ENCODE data around the gene RASGRP2. TPM values are rescaled to one million over a fixed set of nuclear protein-coding genes. Genes with fewer than 3 reads are reported as not detected.
"Not testable (repeated sequence)": the region's sequence is repeated elsewhere in the genome, so short reads cannot be mapped to it uniquely, and the experiment has no call there.

RASGRP2 gene
- total RNA-seq, 1 experiment from 2014 or later: not detected

GRCh38 chr11:64718084-64718779, 25.7 kb downstream of the RASGRP2 start:
- Histone ChIP-seq H3K4me3 (no peak overlapping the region), H3K9me3 (no peaks in the 10 kb centered on the region), H3K27me3 (peaks cover 19% of the 10 kb centered on the region), H3K36me3 (no peaks in the 10 kb centered on the region)
- DNase-seq: no peak

GRCh38 chr11:64717268-64717578, 26.7 kb downstream of the RASGRP2 start:
- Histone ChIP-seq H3K27me3 (peaks cover 20% of the 10 kb centered on the region), H3K9me3 (no peaks in the 10 kb centered on the region), H3K4me3 (no peak overlapping the region), H3K36me3 (no peaks in the 10 kb centered on the region)
- DNase-seq: no peak

- Histone ChIP-seq H3K9me3 (no peaks in the 10 kb centered on the region), H3K36me3 (no peaks in the 10 kb centered on the region), H3K27me3 (peaks cover 18% of the 10 kb centered on the region), H3K4me3 (no peak overlapping the region)
- DNase-seq: no peak
Measured at GRCh38 chr11:64716473-64717267, 27.3 kb downstream of the RASGRP2 start.

GRCh38 chr11:64715756-64716472, 28.0 kb downstream of the RASGRP2 start:
- H3K36me3 ChIP-seq: no peaks in the 10 kb centered on the region
- H3K9me3 ChIP-seq: no peaks in the 10 kb centered on the region
- peaks cover 16% of the 10 kb centered on the region for H3K27me3 ChIP-seq
- DNase-seq: no peak
- H3K4me3 ChIP-seq: no peak overlapping the region

DNA sequence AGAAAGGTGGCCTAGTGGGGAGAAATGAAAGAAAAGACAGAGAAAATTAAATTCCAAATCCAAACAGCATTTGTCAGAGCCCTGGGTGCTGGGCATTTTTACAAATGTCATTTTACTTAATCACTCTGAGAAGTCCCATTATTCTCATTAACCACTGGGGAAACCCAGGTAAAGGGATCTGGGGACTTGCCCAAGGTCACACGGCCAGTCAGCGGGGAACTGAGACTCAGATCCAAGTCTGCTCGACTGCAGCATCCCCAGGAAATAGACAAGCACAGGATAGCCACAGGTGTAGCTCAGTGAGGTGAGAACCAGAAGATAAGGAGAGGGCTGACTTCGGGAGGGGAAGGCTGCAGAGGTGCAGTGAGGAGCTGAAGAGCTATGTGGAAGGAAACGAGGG, 28.8 kb downstream of the RASGRP2 start:
- Histone ChIP-seq H3K4me3 (no peak overlapping the region), H3K36me3 (no peaks in the 10 kb centered on the region), H3K9me3 (no peaks in the 10 kb centered on the region), H3K27me3 (peaks cover 16% of the 10 kb centered on the region)
- DNase-seq: no peak

DNA sequence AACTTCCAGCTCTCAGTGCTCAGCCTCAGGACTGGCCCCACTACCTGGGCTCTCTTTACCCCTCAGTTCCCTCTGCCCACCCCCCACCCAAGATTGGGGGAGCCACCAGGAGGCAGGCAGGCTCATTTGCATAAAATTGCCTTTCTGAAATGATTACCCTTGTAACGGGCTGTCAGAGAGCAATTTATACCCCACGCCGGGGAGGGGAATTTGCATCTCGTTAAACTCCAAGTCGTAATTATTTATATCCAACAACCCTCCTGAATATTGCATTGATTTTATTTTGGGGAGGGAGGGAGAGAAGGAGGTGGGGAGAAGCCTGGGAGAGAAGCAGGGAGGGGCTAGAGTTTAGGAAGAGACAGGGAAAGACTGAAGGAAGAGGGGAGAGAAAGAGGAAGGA, 29.3 kb downstream of the RASGRP2 start:
- no peak overlapping the region for H3K4me3 ChIP-seq
- H3K27me3 ChIP-seq: peaks cover 16% of the 10 kb centered on the region
- H3K36me3 ChIP-seq: no peaks in the 10 kb centered on the region
- DNase-seq: no peak
- H3K9me3 ChIP-seq: no peaks in the 10 kb centered on the region

DNA sequence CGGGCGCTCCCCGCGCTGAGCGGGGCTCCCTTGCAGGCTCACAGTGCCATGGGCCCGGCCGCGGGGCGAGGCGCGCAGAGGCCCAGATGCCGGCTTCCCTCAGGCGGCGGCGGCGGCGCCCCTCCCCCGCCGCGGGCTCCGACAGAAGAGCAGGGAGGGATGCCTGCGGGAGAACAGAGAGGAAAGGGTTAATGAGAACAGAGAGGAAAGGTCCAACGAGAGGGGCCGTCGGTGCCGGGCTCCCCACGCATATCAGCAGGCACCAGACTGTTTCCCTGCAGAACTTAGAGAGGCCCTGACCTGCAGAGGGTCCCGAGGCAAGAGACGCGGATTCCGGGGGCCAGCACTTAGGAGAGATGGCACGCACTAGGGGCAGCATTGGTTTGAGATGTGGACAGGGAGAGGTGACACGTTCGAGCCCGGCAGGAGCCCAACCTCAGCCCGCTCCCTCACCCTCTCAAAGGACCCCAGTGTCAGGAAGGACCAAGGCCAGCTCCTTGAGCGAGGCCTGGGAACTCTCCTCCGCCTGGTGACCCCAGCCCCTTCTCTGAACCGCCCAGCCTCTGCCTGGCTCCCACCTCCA, 30.1 kb downstream of the RASGRP2 start:
- no peaks in the 10 kb centered on the region for H3K9me3 ChIP-seq
- H3K4me3 ChIP-seq: no peak overlapping the region
- no peaks in the 10 kb centered on the region for H3K36me3 ChIP-seq
- no peak for DNase-seq
- H3K27me3 ChIP-seq: peaks cover 16% of the 10 kb centered on the region

DNA sequence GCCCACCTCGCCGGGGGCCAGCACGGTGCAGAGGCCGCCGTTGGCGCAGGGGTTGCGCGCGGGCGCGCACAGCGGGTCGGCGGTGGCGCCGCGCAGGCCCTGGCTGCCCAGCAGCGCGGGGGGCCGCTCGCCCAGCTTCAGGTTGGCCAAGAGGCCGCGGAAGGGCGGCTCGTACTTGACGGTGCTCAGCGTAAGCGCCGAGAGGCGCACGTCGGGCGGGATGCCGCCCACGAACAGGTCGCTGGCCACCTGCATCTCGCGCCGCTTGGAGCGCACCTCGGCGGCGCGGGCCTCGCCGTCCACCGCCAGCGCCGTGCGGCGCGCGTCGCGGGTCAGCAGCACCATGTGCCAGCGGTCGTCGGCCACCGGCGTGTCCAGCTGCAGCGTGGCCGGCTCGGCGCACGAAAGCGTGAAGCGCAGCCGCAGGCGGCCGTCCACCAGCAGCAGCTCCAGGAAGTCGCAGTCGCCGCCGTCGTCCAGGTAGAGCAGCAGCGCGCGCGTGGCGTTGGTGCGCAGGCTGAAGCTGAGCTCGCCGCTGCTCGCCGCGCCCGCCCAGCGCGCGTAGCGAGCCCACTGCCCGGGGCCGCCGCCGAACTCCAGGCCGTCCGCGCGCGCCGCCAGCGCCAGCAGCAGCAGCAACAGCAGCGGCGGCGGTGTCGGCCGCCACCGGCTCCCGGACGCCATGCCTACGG, 30.8 kb downstream of the RASGRP2 start:
- no peak for DNase-seq
- Histone ChIP-seq H3K36me3 (no peaks in the 10 kb centered on the region), H3K9me3 (no peaks in the 10 kb centered on the region), H3K27me3 (peaks cover 21% of the 10 kb centered on the region), H3K4me3 (no peak overlapping the region)

DNA sequence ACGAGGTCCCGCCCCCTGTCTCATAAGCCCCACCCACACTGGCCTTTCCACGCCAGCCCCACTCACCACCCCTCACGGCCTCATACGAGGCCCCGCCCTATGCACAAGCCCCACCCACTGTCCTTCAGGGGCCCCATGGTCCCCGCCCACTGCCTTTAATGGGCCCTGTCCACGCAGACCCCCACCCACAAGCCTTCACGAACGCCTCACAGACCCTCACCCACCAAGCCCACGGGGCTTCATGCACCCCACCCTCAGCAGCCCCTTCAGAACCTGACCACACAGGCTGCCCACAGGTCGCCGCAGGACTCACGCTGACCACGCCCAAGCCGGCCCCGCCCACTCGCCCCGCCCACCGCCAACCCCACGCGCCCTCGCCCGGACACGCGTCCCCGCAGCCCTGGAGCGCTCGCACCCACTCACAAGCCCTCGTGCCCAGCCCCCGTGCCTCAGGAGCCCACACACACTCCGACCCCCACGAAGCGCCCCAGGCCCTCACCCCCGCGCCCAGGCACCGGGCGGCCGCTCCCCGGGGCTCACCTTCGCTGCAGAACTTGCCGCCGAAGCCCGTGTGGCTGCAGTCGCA, 31.4 kb downstream of the RASGRP2 start:
- Histone ChIP-seq H3K9me3 (no peaks in the 10 kb centered on the region), H3K27me3 (peaks cover 24% of the 10 kb centered on the region), H3K36me3 (no peaks in the 10 kb centered on the region), H3K4me3 (no peak overlapping the region)
- DNase-seq: no peak

DNA sequence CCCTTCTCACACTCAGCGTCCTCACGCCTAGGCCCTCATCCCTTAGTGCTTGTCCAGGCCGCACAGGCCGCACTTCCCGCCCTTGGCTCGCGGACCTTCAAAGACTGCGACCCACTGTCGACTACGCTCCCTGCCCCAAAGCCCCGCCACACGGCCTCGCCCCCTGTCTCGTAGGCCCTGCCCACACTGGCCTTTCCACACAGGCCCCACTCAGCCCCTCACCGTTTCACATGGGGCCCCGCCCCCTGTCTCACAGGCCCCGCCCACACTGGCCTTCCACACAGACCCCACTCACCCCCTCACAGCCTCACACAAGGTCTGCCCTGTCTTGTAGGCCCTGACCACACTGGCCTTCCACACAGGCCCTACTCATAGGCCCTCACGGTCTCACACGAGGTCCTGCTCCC, 32.0 kb downstream of the RASGRP2 start:
- Histone ChIP-seq H3K9me3 (no peaks in the 10 kb centered on the region), H3K36me3 (no peaks in the 10 kb centered on the region), H3K4me3 (no peak overlapping the region), H3K27me3 (peaks cover 26% of the 10 kb centered on the region)
- DNase-seq: no peak

GRCh38 chr11:64711138-64711955, 32.6 kb downstream of the RASGRP2 start:
- Histone ChIP-seq H3K4me3 (no peak overlapping the region), H3K36me3 (no peaks in the 10 kb centered on the region), H3K9me3 (no peaks in the 10 kb centered on the region), H3K27me3 (peaks cover 26% of the 10 kb centered on the region)
- DNase-seq: no peak

GRCh38 chr11:64710418-64711137, 33.4 kb downstream of the RASGRP2 start:
- no peaks in the 10 kb centered on the region for H3K36me3 ChIP-seq
- H3K27me3 ChIP-seq: peaks cover 26% of the 10 kb centered on the region
- no peaks in the 10 kb centered on the region for H3K9me3 ChIP-seq
- H3K4me3 ChIP-seq: no peak overlapping the region
- no peak for DNase-seq

GRCh38 chr11:64705501-64705900, 38.4 kb downstream of the RASGRP2 start:
- DNase-seq: no peak
- peaks cover 18% of the 10 kb centered on the region; the same call in 1 of the 2 replicates for H3K27me3 ChIP-seq
- H3K4me3 ChIP-seq: no peak overlapping the region
- no peaks in the 10 kb centered on the region for H3K36me3 ChIP-seq
- H3K9me3 ChIP-seq: no peaks in the 10 kb centered on the region

DNA sequence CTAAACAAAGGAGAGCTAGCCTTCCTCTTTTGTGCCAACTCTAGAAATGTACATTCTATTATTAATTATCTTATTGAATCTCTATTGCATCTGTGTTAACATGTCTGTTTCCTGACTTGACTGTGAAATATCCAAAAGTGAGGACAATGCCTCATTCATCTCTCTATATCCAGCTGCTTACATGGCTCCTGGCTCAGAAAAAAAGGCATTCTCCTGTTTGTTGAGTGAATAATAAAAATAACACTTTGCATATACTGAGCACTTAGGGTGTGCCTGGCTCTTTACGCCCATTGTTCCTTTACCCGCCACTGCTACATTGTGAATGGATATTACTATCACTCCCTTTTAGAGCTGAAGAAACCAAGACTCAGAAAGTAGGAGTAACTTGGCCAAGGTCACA, 40.9 kb downstream of the RASGRP2 start:
- Histone ChIP-seq H3K27me3 (peaks cover 12% of the 10 kb centered on the region; the same call in 1 of the 2 replicates), H3K4me3 (no peak overlapping the region), H3K9me3 (no peaks in the 10 kb centered on the region), H3K36me3 (no peaks in the 10 kb centered on the region)
- no peak for DNase-seq

DNA sequence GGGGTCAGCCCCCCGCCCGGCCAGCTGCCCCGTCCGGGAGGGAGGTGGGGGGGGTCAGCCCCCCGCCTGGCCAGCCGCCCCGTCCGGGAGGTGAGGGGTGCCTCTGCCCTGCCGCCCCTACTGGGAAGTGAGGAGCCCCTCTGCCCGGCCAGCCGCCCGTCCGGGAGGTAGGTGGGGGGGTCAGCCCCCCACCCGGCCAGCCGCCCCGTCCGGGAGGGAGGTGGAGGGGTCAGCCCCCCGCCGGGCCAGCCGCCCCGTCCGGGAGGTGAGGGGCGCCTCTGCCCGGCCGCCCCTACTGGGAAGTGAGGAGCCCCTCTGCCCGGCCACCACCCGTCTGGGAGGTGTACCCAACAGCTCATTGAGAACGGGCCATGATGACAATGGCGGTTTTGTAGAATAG, 42.0 kb downstream of the RASGRP2 start:
- DNase-seq, H3K4me3 ChIP-seq, H3K36me3 ChIP-seq, H3K9me3 ChIP-seq, H3K27me3 ChIP-seq: not testable (repeated sequence)

All from MG63 (cell line).